ENCODE measurements around the gene LIN54. TPM values are rescaled to one million over a fixed set of nuclear protein-coding genes. Genes with fewer than 3 reads are reported as not detected.

LIN54 gene
- polyA plus RNA-seq, 1 donor (not counting 4 experiments of a cell fraction or from before 2014, with no cell fraction given) = 8.1 TPM

DNA sequence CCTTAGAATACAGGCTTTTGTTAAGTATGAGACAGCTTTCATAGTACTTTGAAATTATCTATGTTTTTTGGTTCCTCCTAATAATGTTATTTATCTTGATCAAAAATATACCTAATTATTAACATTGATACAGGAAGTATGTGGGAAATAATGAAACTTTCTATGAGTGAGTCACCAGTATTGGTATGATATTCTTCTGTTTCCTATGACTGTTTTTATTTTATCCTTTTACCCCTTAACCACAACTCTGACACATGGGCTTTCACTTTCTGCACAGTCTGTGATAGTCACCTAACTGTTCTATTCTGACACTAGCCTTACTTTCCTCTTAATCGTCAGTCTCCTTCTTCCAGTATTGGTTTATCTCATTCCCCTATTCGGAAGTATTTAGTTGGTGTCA, 105.4 kb downstream of the LIN54 start:
- dilution Hi-C loops (cut with MboI; ENCODE audit: extremely low pct_ligation_motif_present, low sequenced_read_pairs) = no loop called here
- TF ChIP-seq, protein P1, sequence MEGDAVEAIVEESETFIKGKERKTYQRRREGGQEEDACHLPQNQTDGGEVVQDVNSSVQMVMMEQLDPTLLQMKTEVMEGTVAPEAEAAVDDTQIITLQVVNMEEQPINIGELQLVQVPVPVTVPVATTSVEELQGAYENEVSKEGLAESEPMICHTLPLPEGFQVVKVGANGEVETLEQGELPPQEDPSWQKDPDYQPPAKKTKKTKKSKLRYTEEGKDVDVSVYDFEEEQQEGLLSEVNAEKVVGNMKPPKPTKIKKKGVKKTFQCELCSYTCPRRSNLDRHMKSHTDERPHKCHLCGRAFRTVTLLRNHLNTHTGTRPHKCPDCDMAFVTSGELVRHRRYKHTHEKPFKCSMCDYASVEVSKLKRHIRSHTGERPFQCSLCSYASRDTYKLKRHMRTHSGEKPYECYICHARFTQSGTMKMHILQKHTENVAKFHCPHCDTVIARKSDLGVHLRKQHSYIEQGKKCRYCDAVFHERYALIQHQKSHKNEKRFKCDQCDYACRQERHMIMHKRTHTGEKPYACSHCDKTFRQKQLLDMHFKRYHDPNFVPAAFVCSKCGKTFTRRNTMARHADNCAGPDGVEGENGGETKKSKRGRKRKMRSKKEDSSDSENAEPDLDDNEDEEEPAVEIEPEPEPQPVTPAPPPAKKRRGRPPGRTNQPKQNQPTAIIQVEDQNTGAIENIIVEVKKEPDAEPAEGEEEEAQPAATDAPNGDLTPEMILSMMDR (optimal IDR thresholded peaks at IDR 0.05 in 1 of 3, IDR thresholded peaks at IDR 0.05 in 1 of 3, conservative IDR thresholded peaks at IDR 0.05 in 1 of 3; ENCODE audit: extremely low read depth in 1 of 3, insufficient read depth in 2 of 3, low read length in 3 of 3) = no peak
- TF ChIP-seq EZH2 (IDR thresholded peaks at IDR 0.05; ENCODE audit: low read length) = no peak
- peak overlapping the region; percentile 57 for H3K4me2 ChIP-seq (ENCODE audit: control insufficient read depth, extremely low read depth, insufficient read depth, low read depth, low read length)
- FAIRE-seq (peak; percentile 69), DNase-seq (ENCODE audit: low read depth, low spot score) (no peak)
- peaks cover 3% of the 10 kb centered on the region for H3K79me2 ChIP-seq (ENCODE audit: control insufficient read depth, insufficient read depth, low read length)
- no peaks in the 10 kb centered on the region for H3K9me3 ChIP-seq (ENCODE audit: control insufficient read depth, low read depth, low read length)
- H3K4me3 ChIP-seq (ENCODE audit: control insufficient read depth in 2 of 3, extremely low read depth in 1 of 3, insufficient read depth in 2 of 3, low read depth in 1 of 3, low read length in 3 of 3) = peak overlapping the region in 2 of 3 experiments; percentile 5 to 22
- H3K36me3 ChIP-seq (ENCODE audit: control insufficient read depth in 2 of 2, extremely low read depth in 1 of 2, insufficient read depth in 2 of 2, low read length in 2 of 2) = no peaks in the 10 kb centered on the region
- no peak overlapping the region for H2AFZ ChIP-seq (ENCODE audit: control insufficient read depth, low read length)
- H3K4me1 ChIP-seq (ENCODE audit: control insufficient read depth, extremely low read depth, insufficient read depth, low read length) = peaks cover 10% of the 10 kb centered on the region
- H3K9ac ChIP-seq (ENCODE audit: control insufficient read depth, extremely low read depth, insufficient read depth, low read length) = no peak overlapping the region
- H3K9me1 ChIP-seq (ENCODE audit: control insufficient read depth, extremely low read depth, insufficient read depth, low read length) = no peaks in the 10 kb centered on the region
- no peaks in the 10 kb centered on the region for H4K20me1 ChIP-seq (ENCODE audit: control insufficient read depth, extremely low read depth, insufficient read depth, low read length)
- no peak overlapping the region for H3K27ac ChIP-seq (ENCODE audit: control insufficient read depth, insufficient read depth, low read length)
- H3K27me3 ChIP-seq (ENCODE audit: control insufficient read depth, extremely low read depth, insufficient read depth, low read length) = no peaks in the 10 kb centered on the region

DNA sequence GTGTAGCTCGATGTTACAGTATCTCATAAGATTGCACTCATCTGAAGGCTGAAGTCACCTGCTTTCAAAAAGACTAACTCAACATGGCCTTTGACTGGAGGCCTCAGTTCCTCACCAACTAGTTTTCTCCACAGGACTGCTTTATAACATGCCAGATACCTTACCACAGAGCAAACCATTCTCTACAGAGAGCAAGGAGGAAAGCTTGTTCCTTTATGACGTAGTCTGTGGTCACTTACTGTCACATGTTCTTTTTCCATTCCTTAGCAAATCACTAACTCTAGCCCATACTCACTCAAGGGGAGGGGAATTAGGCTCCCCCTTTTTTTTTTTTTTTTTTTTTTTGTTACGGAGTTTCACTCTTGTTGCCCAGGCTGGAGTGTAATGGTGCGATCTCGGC, 106.9 kb downstream of the LIN54 start:
- Histone ChIP-seq H3K9me1 (ENCODE audit: control insufficient read depth, extremely low read depth, insufficient read depth, low read length) (no peaks in the 10 kb centered on the region), H3K79me2 (ENCODE audit: control insufficient read depth, insufficient read depth, low read length) (peaks cover 18% of the 10 kb centered on the region), H3K27ac (ENCODE audit: control insufficient read depth, insufficient read depth, low read length) (no peak overlapping the region), H3K4me3 (ENCODE audit: control insufficient read depth in 2 of 3, extremely low read depth in 1 of 3, insufficient read depth in 2 of 3, low read depth in 1 of 3, low read length in 3 of 3) (no peak overlapping the region), H3K27me3 (ENCODE audit: control insufficient read depth, extremely low read depth, insufficient read depth, low read length) (no peaks in the 10 kb centered on the region), H3K9ac (ENCODE audit: control insufficient read depth, extremely low read depth, insufficient read depth, low read length) (no peak overlapping the region), H4K20me1 (ENCODE audit: control insufficient read depth, extremely low read depth, insufficient read depth, low read length) (no peaks in the 10 kb centered on the region), H3K4me1 (ENCODE audit: control insufficient read depth, extremely low read depth, insufficient read depth, low read length) (peaks cover 10% of the 10 kb centered on the region), H3K9me3 (ENCODE audit: control insufficient read depth, low read depth, low read length) (no peaks in the 10 kb centered on the region), H2AFZ (ENCODE audit: control insufficient read depth, low read length) (no peak overlapping the region), H3K4me2 (ENCODE audit: control insufficient read depth, extremely low read depth, insufficient read depth, low read depth, low read length) (no peak overlapping the region), H3K36me3 (ENCODE audit: control insufficient read depth in 2 of 2, extremely low read depth in 1 of 2, insufficient read depth in 2 of 2, low read length in 2 of 2) (no peaks in the 10 kb centered on the region)
- DNase-seq (ENCODE audit: low read depth, low spot score) (no peak), FAIRE-seq (no peak)
- TF ChIP-seq, protein P1 (optimal IDR thresholded peaks at IDR 0.05 in 1 of 3, IDR thresholded peaks at IDR 0.05 in 1 of 3, conservative IDR thresholded peaks at IDR 0.05 in 1 of 3; ENCODE audit: extremely low read depth in 1 of 3, insufficient read depth in 2 of 3, low read length in 3 of 3) = no peak
- TF ChIP-seq EZH2 (IDR thresholded peaks at IDR 0.05; ENCODE audit: low read length) = no peak
- dilution Hi-C loops (cut with MboI; ENCODE audit: extremely low pct_ligation_motif_present, low sequenced_read_pairs) = no loop called here
